T-helper 2 cell treated with Interferon-gamma antibody and Interleukin-4, amounts not matched to agents 100 ng/mL and 5 ng/mL, for 36 hours (primary cell): ENCODE results near the gene CCNG2. TPM values are rescaled to one million over a fixed set of nuclear protein-coding genes. Genes with fewer than 3 reads are reported as not detected.

Source experiments
- intact Hi-C: fragments of 100-400 bp; cut with micrococcal nuclease; formaldehyde crosslinking; loops from one replicate; pipeline ENCODE4 v1.15.1; 2023
- total RNA-seq: library from RNA; stranded (reverse); gene quantifications from 2 replicates; pipeline ENCODE4 v1.2.3, GENCODE V29; 2022

CCNG2 gene
- total RNA-seq, 1 donor from 2014 or later: 19.9 TPM

GRCh38 chr4:77174426-77174825, 17.4 kb downstream of the CCNG2 start:
- intact Hi-C loops: no loop called here

- intact Hi-C loops: no loop called here
Observed at GRCh38 chr4:77175201-77175611, 18.2 kb downstream of the CCNG2 start.

GRCh38 chr4:77176640-77177039, 19.6 kb downstream of the CCNG2 start:
- intact Hi-C loops: no loop called here

- intact Hi-C loops: no loop called here
Observed at GRCh38 chr4:77177199-77177598, 20.2 kb downstream of the CCNG2 start.

GRCh38 chr4:77178560-77178959, 21.6 kb downstream of the CCNG2 start:
- intact Hi-C loops: no loop called here

- intact Hi-C loops: no loop called here
Observed at GRCh38 chr4:77179519-77179918, 22.5 kb downstream of the CCNG2 start.

- intact Hi-C loops: no loop called here
Observed at GRCh38 chr4:77181720-77182119, 24.7 kb downstream of the CCNG2 start.

GRCh38 chr4:77183777-77184420, 26.9 kb downstream of the CCNG2 start:
- intact Hi-C loops: no loop called here

- intact Hi-C loops: no loop called here
Observed at GRCh38 chr4:77184974-77185373, 28.0 kb downstream of the CCNG2 start.

- intact Hi-C loops: no loop called here
Observed at GRCh38 chr4:77185686-77186085, 28.7 kb downstream of the CCNG2 start.

- intact Hi-C loops: no loop called here
Observed at GRCh38 chr4:77187322-77187721, 30.3 kb downstream of the CCNG2 start.

- intact Hi-C loops: no loop called here
Observed at GRCh38 chr4:77188498-77189220, 31.7 kb downstream of the CCNG2 start.

GRCh38 chr4:77189412-77189811, 32.4 kb downstream of the CCNG2 start:
- intact Hi-C loops: no loop called here

- intact Hi-C loops: loop anchor here (5.0 kb wide), 1 partner anchor 203 kb away; no protein-coding TSS in a partner anchor
Observed at GRCh38 chr4:77190053-77190452, 33.0 kb downstream of the CCNG2 start.

GRCh38 chr4:77193046-77193445, 36.0 kb downstream of the CCNG2 start:
- intact Hi-C loops: loop anchor here (1.0 to 5.0 kb wide), 3 partner anchors 37 to 206 kb away; no protein-coding TSS in a partner anchor

GRCh38 chr4:77193511-77194102, 36.6 kb downstream of the CCNG2 start:
- intact Hi-C loops: loop anchor here (1.0 to 5.0 kb wide), 3 partner anchors 37 to 206 kb away; no protein-coding TSS in a partner anchor

GRCh38 chr4:77194366-77194765, 37.4 kb downstream of the CCNG2 start:
- intact Hi-C loops: loop anchor here (5.0 kb wide), 1 partner anchor 207 kb away; no protein-coding TSS in a partner anchor

GRCh38 chr4:77194989-77195388, 38.0 kb downstream of the CCNG2 start:
- intact Hi-C loops: loop anchor here (5.0 kb wide), 1 partner anchor 208 kb away; no protein-coding TSS in a partner anchor

- intact Hi-C loops: loop anchor here (1.0 kb wide), 1 partner anchor 121 kb away; no protein-coding TSS in a partner anchor
Observed at GRCh38 chr4:77196866-77197265, 39.9 kb downstream of the CCNG2 start.

GRCh38 chr4:77197361-77197760, 40.4 kb downstream of the CCNG2 start:
- intact Hi-C loops: loop anchor here (1.0 kb wide), 1 partner anchor 121 kb away; no protein-coding TSS in a partner anchor

GRCh38 chr4:77197831-77198230, 40.8 kb downstream of the CCNG2 start:
- intact Hi-C loops: loop anchor here (1.0 kb wide), 1 partner anchor 122 kb away; no protein-coding TSS in a partner anchor

- intact Hi-C loops: no loop called here
Observed at GRCh38 chr4:77199276-77199675, 42.3 kb downstream of the CCNG2 start.
